Liver (tissue), 9 donors: ENCODE measurements around the gene SGCD. TPM values are rescaled to one million over a fixed set of nuclear protein-coding genes. Genes with fewer than 3 reads are reported as not detected.

Source experiments
- DNase-seq: peaks from one replicate; pipeline ENCODE4 v3.0.0-alpha.2; 2017; ENCODE audit warnings: low spot score
- H3K27ac ChIP-seq, 2 donors: one replicate each; pipeline ENCODE4 v1.7.0; 2013; ENCODE audit warnings: inconsistent platforms in 2 of 2, low read length in 2 of 2, control low read depth in 1 of 2, low read depth in 1 of 2, mild to moderate bottlenecking in 1 of 2
- H3K27me3 ChIP-seq, 4 donors: one replicate each; pipeline versions ENCODE4 v1.6.1 to v1.7.0; 2013; ENCODE audit warnings: low read length in 3 of 4, inconsistent platforms in 1 of 4, mild to moderate bottlenecking in 1 of 4, moderate library complexity in 1 of 4; ENCODE audit not compliant: control insufficient read depth in 4 of 4, insufficient read depth in 4 of 4
- H3K36me3 ChIP-seq, 4 donors: one replicate each; pipeline versions ENCODE4 v1.6.1 to v1.7.0; 2013; ENCODE audit warnings: low read length in 3 of 4, mild to moderate bottlenecking in 3 of 4, low read depth in 1 of 4, moderate library complexity in 1 of 4; ENCODE audit not compliant: control insufficient read depth in 4 of 4, insufficient read depth in 3 of 4
- H3K4me1 ChIP-seq, 4 donors: one replicate each; pipeline versions ENCODE4 v1.6.1 to v1.7.0; 2013; ENCODE audit warnings: low read length in 3 of 4, mild to moderate bottlenecking in 3 of 4, moderate library complexity in 1 of 4; ENCODE audit not compliant: control insufficient read depth in 4 of 4, insufficient read depth in 4 of 4
- H3K4me3 ChIP-seq, 3 donors: one replicate each; pipeline versions ENCODE4 v1.6.1 to v1.7.0; 2013; ENCODE audit warnings: low read length in 3 of 3, control low read depth in 1 of 3, low read depth in 1 of 3, mild to moderate bottlenecking in 1 of 3
- H3K9ac ChIP-seq, 2 donors: one replicate each; pipeline ENCODE4 v1.7.0; 2013; ENCODE audit warnings: low read length in 2 of 2, mild to moderate bottlenecking in 2 of 2, moderate library complexity in 2 of 2, control low read depth in 1 of 2, low read depth in 1 of 2
- H3K9me3 ChIP-seq, 4 donors: one replicate each; pipeline versions ENCODE4 v1.6.1 to v1.7.0; 2013; ENCODE audit warnings: low read length in 3 of 4; ENCODE audit not compliant: control insufficient read depth in 4 of 4
- EGR1 ChIP-seq, 2 donors: IDR thresholded peaks; 2 replicates each; pipeline ENCODE4 v1.6.1; 2016 to 2018; ENCODE audit warnings: antibody characterized with exemption in 2 of 2, low read depth in 2 of 2
- FOXA1 ChIP-seq: IDR thresholded peaks from 2 replicates; pipeline ENCODE4 v1.6.1; 2016; ENCODE audit warnings: antibody characterized with exemption
- FOXA2 ChIP-seq: IDR thresholded peaks from 2 replicates; pipeline ENCODE4 v1.6.1; 2016; ENCODE audit warnings: antibody characterized with exemption
- GABPA ChIP-seq, 2 donors: IDR thresholded peaks in 1 of 2; conservative IDR thresholded peaks in 1 of 2; 2 replicates each; pipeline ENCODE4 v1.6.1; 2016; ENCODE audit warnings: antibody characterized with exemption in 2 of 2, mild to moderate bottlenecking in 1 of 2, moderate library complexity in 1 of 2
- HNF4A ChIP-seq, 2 donors: conservative IDR thresholded peaks; 2 replicates each; pipeline ENCODE4 v1.6.1; 2016; ENCODE audit warnings: antibody characterized with exemption in 2 of 2, mild to moderate bottlenecking in 2 of 2
- HNF4G ChIP-seq: IDR thresholded peaks from 2 replicates; pipeline ENCODE4 v1.6.1; 2016; ENCODE audit warnings: antibody characterized with exemption
- JUND ChIP-seq, 2 donors: IDR thresholded peaks; 2 replicates each; pipeline ENCODE4 v1.6.1; 2016; ENCODE audit warnings: antibody characterized with exemption in 2 of 2
- NR2F2 ChIP-seq: IDR thresholded peaks from 2 replicates; pipeline ENCODE4 v1.6.1; 2016; ENCODE audit warnings: antibody characterized with exemption
- RAD21 ChIP-seq, 2 donors: IDR thresholded peaks; 2 replicates each; pipeline ENCODE4 v1.6.1; 2016; ENCODE audit warnings: antibody characterized with exemption in 2 of 2, mild to moderate bottlenecking in 2 of 2
- RXRA ChIP-seq, 2 donors: IDR thresholded peaks; 2 replicates each; pipeline ENCODE4 v1.6.1; 2017 to 2018; ENCODE audit warnings: antibody characterized with exemption in 2 of 2, mild to moderate bottlenecking in 1 of 2
- SP1 ChIP-seq: IDR thresholded peaks from 2 replicates; pipeline ENCODE4 v1.6.1; 2018; ENCODE audit warnings: antibody characterized with exemption, mild to moderate bottlenecking
- TAF1 ChIP-seq: conservative IDR thresholded peaks from 2 replicates; pipeline ENCODE4 v1.6.1; 2016; ENCODE audit warnings: antibody characterized with exemption, mild to moderate bottlenecking
- YY1 ChIP-seq: IDR thresholded peaks from 2 replicates; pipeline ENCODE4 v1.6.1; 2016; ENCODE audit warnings: antibody characterized with exemption, mild to moderate bottlenecking
- WGBS: extraction: QIAGEN DNeasy Blood & Tissue Kit; methylation state at CpG from one replicate; pipeline ENCODE4 v1.1.7; 2013; 5-methylcytosine and 5-hydroxymethylcytosine counted together
- polyA plus RNA-seq, 2 donors: library from polyadenylated mRNA; stranded (reverse) in 1 of 2; unstranded in 1 of 2; fragments of 200-250 nt in 1 of 2; fragments of >200 nt in 1 of 2; fragmentation: Nextera tagmentation in 1 of 2; extraction: Ambion mirVana in 1 of 2; gene quantifications; one replicate each; pipeline versions ENCODE4 v1.2.1 to v1.2.3, GENCODE V29; 2013 to 2015
- total RNA-seq, 2 donors: library from RNA; depleted of rRNA; stranded (reverse); fragments of >200 nt; gene quantifications; one replicate each; pipeline ENCODE4 v1.2.3, GENCODE V29; 2014
- TF ChIP-seq, protein P1 (sequence below): IDR thresholded peaks from 2 replicates; pipeline ENCODE4 v1.6.1; 2016; ENCODE audit warnings: antibody characterized with exemption
- TF ChIP-seq, protein P2 (sequence below): IDR thresholded peaks from 2 replicates; pipeline ENCODE4 v1.6.1; 2016; ENCODE audit warnings: antibody characterized with exemption
- TF ChIP-seq, protein P3 (sequence below): IDR thresholded peaks from 2 replicates; pipeline ENCODE4 v1.6.1; 2016; ENCODE audit warnings: antibody characterized with exemption
- TF ChIP-seq, protein P4 (sequence below): IDR thresholded peaks from 2 replicates; pipeline ENCODE4 v1.6.1; 2016; ENCODE audit warnings: antibody characterized with exemption, mild to moderate bottlenecking
- TF ChIP-seq, protein P5 (sequence below): fragments of 150-350 bp; IDR thresholded peaks from 2 replicates; pipeline ENCODE4 v1.5.1; 2017; ENCODE audit warnings: improper control_type of control experiment, low read depth, low read length; ENCODE audit not compliant: missing input control
- donor health status: healthy.
- donor health status: healthy.
- donor health status: healthy.
- donor health status: healthy.
- donor health status: healthy.

Gene SGCD
- total and polyA plus RNA-seq, 4 donors = 0.35 to 1.7 (median 1.0) TPM

DNA sequence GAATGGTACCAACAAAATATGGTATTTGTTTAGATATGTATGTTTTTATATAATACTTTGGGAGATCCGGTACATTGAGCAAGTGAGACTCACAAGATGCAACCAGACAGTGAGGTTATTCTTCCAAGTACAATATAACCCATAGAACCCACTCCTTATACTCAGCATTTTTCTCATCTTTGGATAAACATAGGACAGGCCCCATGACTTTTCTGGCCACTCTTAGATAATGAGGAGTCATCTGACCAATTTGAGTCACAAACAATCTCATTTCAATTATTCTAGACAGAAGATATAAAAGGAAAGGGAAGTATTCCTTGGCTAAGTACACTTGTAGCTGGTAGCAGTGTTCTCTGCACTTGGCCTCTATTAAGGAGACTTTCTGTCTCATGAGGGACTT is 150.2 kb downstream of the SGCD start:
- TF ChIP-seq FOXA2 (no peak), RXRA (IDR thresholded peaks at IDR 0.05) (no peak), NR2F2 (no peak), TAF1 (no peak), JUND (IDR thresholded peaks at IDR 0.05) (no peak), RAD21 (IDR thresholded peaks at IDR 0.05) (no peak), SP1 (no peak), YY1 (no peak), HNF4G (no peak), EGR1 (IDR thresholded peaks at IDR 0.05; ENCODE audit: low read depth in 2 of 2) (no peak), HNF4A (conservative IDR thresholded peaks at IDR 0.05) (no peak), FOXA1 (no peak)
- TF ChIP-seq, protein P1, sequence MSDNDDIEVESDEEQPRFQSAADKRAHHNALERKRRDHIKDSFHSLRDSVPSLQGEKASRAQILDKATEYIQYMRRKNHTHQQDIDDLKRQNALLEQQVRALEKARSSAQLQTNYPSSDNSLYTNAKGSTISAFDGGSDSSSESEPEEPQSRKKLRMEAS = no peak
- TF ChIP-seq, protein P2, sequence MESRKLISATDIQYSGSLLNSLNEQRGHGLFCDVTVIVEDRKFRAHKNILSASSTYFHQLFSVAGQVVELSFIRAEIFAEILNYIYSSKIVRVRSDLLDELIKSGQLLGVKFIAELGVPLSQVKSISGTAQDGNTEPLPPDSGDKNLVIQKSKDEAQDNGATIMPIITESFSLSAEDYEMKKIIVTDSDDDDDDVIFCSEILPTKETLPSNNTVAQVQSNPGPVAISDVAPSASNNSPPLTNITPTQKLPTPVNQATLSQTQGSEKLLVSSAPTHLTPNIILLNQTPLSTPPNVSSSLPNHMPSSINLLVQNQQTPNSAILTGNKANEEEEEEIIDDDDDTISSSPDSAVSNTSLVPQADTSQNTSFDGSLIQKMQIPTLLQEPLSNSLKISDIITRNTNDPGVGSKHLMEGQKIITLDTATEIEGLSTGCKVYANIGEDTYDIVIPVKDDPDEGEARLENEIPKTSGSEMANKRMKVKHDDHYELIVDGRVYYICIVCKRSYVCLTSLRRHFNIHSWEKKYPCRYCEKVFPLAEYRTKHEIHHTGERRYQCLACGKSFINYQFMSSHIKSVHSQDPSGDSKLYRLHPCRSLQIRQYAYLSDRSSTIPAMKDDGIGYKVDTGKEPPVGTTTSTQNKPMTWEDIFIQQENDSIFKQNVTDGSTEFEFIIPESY = no peak
- TF ChIP-seq, protein P3, sequence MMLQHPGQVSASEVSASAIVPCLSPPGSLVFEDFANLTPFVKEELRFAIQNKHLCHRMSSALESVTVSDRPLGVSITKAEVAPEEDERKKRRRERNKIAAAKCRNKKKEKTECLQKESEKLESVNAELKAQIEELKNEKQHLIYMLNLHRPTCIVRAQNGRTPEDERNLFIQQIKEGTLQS = no peak
- TF ChIP-seq, protein P4, sequence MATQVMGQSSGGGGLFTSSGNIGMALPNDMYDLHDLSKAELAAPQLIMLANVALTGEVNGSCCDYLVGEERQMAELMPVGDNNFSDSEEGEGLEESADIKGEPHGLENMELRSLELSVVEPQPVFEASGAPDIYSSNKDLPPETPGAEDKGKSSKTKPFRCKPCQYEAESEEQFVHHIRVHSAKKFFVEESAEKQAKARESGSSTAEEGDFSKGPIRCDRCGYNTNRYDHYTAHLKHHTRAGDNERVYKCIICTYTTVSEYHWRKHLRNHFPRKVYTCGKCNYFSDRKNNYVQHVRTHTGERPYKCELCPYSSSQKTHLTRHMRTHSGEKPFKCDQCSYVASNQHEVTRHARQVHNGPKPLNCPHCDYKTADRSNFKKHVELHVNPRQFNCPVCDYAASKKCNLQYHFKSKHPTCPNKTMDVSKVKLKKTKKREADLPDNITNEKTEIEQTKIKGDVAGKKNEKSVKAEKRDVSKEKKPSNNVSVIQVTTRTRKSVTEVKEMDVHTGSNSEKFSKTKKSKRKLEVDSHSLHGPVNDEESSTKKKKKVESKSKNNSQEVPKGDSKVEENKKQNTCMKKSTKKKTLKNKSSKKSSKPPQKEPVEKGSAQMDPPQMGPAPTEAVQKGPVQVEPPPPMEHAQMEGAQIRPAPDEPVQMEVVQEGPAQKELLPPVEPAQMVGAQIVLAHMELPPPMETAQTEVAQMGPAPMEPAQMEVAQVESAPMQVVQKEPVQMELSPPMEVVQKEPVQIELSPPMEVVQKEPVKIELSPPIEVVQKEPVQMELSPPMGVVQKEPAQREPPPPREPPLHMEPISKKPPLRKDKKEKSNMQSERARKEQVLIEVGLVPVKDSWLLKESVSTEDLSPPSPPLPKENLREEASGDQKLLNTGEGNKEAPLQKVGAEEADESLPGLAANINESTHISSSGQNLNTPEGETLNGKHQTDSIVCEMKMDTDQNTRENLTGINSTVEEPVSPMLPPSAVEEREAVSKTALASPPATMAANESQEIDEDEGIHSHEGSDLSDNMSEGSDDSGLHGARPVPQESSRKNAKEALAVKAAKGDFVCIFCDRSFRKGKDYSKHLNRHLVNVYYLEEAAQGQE = no peak
- TF ChIP-seq, protein P5, sequence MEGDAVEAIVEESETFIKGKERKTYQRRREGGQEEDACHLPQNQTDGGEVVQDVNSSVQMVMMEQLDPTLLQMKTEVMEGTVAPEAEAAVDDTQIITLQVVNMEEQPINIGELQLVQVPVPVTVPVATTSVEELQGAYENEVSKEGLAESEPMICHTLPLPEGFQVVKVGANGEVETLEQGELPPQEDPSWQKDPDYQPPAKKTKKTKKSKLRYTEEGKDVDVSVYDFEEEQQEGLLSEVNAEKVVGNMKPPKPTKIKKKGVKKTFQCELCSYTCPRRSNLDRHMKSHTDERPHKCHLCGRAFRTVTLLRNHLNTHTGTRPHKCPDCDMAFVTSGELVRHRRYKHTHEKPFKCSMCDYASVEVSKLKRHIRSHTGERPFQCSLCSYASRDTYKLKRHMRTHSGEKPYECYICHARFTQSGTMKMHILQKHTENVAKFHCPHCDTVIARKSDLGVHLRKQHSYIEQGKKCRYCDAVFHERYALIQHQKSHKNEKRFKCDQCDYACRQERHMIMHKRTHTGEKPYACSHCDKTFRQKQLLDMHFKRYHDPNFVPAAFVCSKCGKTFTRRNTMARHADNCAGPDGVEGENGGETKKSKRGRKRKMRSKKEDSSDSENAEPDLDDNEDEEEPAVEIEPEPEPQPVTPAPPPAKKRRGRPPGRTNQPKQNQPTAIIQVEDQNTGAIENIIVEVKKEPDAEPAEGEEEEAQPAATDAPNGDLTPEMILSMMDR = no peak
- no peak overlapping the region for H3K9ac ChIP-seq
- 90% methylated on average over 1 of the region's 1 CpG for WGBS
- H3K36me3 ChIP-seq = no peaks in the 10 kb centered on the region
- peaks cover 0 to 8% (median 0%) of the 10 kb centered on the region in 4 donors for H3K4me1 ChIP-seq
- no peak overlapping the region for H3K27ac ChIP-seq
- H3K27me3 ChIP-seq = no peaks in the 10 kb centered on the region
- H3K9me3 ChIP-seq = no peaks in the 10 kb centered on the region
- no peak overlapping the region for H3K4me3 ChIP-seq
- no peak for DNase-seq

DNA sequence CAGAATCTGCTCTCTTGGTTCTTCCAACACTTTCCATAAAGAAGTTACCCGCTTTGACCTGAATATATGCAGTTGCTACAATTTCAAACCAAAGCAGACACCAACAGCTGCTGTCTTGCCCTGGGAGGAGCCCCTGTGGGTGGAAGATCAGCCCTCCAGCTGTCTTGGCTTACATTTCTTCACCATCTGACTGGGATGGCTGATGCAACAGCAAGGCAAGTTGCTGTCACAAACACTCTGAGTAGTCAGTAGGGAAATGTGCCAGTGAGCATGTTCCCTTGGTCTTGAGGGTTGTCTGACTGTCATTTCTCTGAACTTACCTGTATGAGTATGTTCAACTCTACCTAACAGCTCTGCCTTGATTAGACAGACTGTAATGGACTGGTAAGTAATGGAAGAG is 152.9 kb downstream of the SGCD start:
- Histone ChIP-seq H3K9ac (no peak overlapping the region), H3K36me3 (no peaks in the 10 kb centered on the region), H3K4me3 (no peak overlapping the region), H3K27ac (no peak overlapping the region), H3K4me1 (peaks cover 0 to 8% (median 0%) of the 10 kb centered on the region in 4 donors), H3K9me3 (no peaks in the 10 kb centered on the region), H3K27me3 (no peaks in the 10 kb centered on the region)
- DNase-seq = no peak
- WGBS = 91% methylated on average over 1 of the region's 1 CpG
- TF ChIP-seq HNF4A (conservative IDR thresholded peaks at IDR 0.05) = no peak
- TF ChIP-seq HNF4G = no peak
- TF ChIP-seq, protein P3 = no peak
- no peak for TF ChIP-seq RAD21 (IDR thresholded peaks at IDR 0.05)
- no peak for TF ChIP-seq YY1
- TF ChIP-seq NR2F2 = no peak
- no peak for TF ChIP-seq JUND (IDR thresholded peaks at IDR 0.05)
- no peak for TF ChIP-seq EGR1 (IDR thresholded peaks at IDR 0.05; ENCODE audit: low read depth in 2 of 2)
- TF ChIP-seq SP1 = no peak
- TF ChIP-seq GABPA (IDR thresholded peaks at IDR 0.05 in 1 of 2, conservative IDR thresholded peaks at IDR 0.05 in 1 of 2) = no peak
- TF ChIP-seq, protein P2 = no peak
- TF ChIP-seq, protein P1 = no peak
- no peak for TF ChIP-seq FOXA2
- TF ChIP-seq FOXA1 = no peak
- TF ChIP-seq RXRA (IDR thresholded peaks at IDR 0.05) = no peak
